Measurements from ENCODE around the gene CPNE6. TPM values are rescaled to one million over a fixed set of nuclear protein-coding genes. Genes with fewer than 3 reads are reported as not detected.

The CPNE6 gene
- polyA plus RNA-seq, 1 experiment: not detected

GRCh38 chr14:24098229-24098926 lies 27.0 kb downstream of the CPNE6 start:
- Histone ChIP-seq H3K9me3 (ENCODE audit: control insufficient read depth, insufficient read depth, low read length) (peaks cover under 1% of the 10 kb centered on the region; the same call in 1 of the 2 replicates), H3K4me3 (ENCODE audit: low read depth, low read length) (no peak overlapping the region), H3K27me3 (ENCODE audit: control insufficient read depth, insufficient read depth, low read length) (no peaks in the 10 kb centered on the region), H3K27ac (ENCODE audit: low read depth, low read length) (no peak overlapping the region)
- ChIA-PET POLR2A (no interaction called here), CTCF (interaction anchor here (0.6 to 9.9 kb wide), 3 partner anchors 8 to 1022 kb away, joined by 3 to 212 read pairs (median 5); no protein-coding TSS in a partner anchor)
- no peak for TF ChIP-seq CTCF (IDR thresholded peaks at IDR 0.05; ENCODE audit: low read depth, low read length)
- DNase-seq (ENCODE audit: low read depth, low spot score): no peak

- TF ChIP-seq CTCF (IDR thresholded peaks at IDR 0.05; ENCODE audit: low read depth, low read length): no peak
- H3K9me3 ChIP-seq (ENCODE audit: control insufficient read depth, insufficient read depth, low read length): peaks cover 4% of the 10 kb centered on the region
- H3K27ac ChIP-seq (ENCODE audit: low read depth, low read length): no peak overlapping the region
- DNase-seq (ENCODE audit: low read depth, low spot score): no peak
- no peaks in the 10 kb centered on the region for H3K27me3 ChIP-seq (ENCODE audit: control insufficient read depth, insufficient read depth, low read length)
- ChIA-PET POLR2A (no interaction called here), CTCF (interaction anchor here (1.3 to 9.9 kb wide), 2 partner anchors 7 to 10 kb away, joined by 5 to 212 read pairs; no protein-coding TSS in a partner anchor)
- no peak overlapping the region for H3K4me3 ChIP-seq (ENCODE audit: low read depth, low read length)
Observed at GRCh38 chr14:24098927-24099813, 27.8 kb downstream of the CPNE6 start.

GRCh38 chr14:24100197-24100981 lies 29.0 kb downstream of the CPNE6 start:
- ChIA-PET POLR2A (no interaction called here), CTCF (interaction anchor here (0.7 to 10.7 kb wide), 3 partner anchors 6 to 61 kb away, joined by 3 to 212 read pairs (median 5); partner anchors contain the start of genes IRF9 and PCK2)
- Histone ChIP-seq H3K9me3 (ENCODE audit: control insufficient read depth, insufficient read depth, low read length) (peaks cover 4% of the 10 kb centered on the region), H3K27ac (ENCODE audit: low read depth, low read length) (no peak overlapping the region), H3K27me3 (ENCODE audit: control insufficient read depth, insufficient read depth, low read length) (no peaks in the 10 kb centered on the region), H3K4me3 (ENCODE audit: low read depth, low read length) (no peak overlapping the region)
- DNase-seq (ENCODE audit: low read depth, low spot score): no peak
- no peak for TF ChIP-seq CTCF (IDR thresholded peaks at IDR 0.05; ENCODE audit: low read depth, low read length)

GRCh38 chr14:24100982-24101494 lies 29.7 kb downstream of the CPNE6 start:
- no peak for DNase-seq (ENCODE audit: low read depth, low spot score)
- ChIA-PET CTCF (interaction anchor here (1.3 to 10.7 kb wide), 2 partner anchors 7 to 8 kb away, joined by 5 to 212 read pairs; partner anchors contain the start of gene PCK2), POLR2A (no interaction called here)

More at GRCh38 chr14:24100982-24101494, 29.7 kb downstream of the CPNE6 start:
- Histone ChIP-seq H3K9me3 (ENCODE audit: control insufficient read depth, insufficient read depth, low read length) (peaks cover 4% of the 10 kb centered on the region), H3K27ac (ENCODE audit: low read depth, low read length) (no peak overlapping the region), H3K4me3 (ENCODE audit: low read depth, low read length) (no peak overlapping the region), H3K27me3 (ENCODE audit: control insufficient read depth, insufficient read depth, low read length) (no peaks in the 10 kb centered on the region)
- no peak for TF ChIP-seq CTCF (IDR thresholded peaks at IDR 0.05; ENCODE audit: low read depth, low read length)
